ENCODE results near the gene NFATC1.

NFATC1 gene

DNA sequence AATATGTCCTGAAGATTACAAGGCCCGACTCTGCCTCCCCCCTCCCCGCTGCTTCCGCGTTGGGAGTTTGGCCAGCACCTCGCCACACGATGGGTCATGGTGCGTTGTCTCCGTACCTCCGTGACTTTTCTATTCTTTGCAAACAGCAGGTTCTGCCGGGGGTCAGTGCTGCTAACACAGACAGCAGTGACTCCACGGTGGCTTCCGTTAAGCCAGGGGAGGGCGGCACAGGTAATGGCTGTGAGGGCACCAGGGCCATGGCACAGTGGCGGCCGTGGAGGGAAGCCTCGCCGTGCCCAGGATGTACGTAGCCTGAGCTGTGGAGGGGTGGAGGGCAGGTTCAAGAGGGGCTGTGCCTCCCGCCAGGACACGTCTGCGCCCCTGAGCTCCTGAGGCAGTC is 115.5 kb downstream of the NFATC1 start:
- DNase-seq: no peak

- DNase-seq: no peak
Measured at GRCh38 chr18:79511671-79512301, 116.1 kb downstream of the NFATC1 start.

- no peak for DNase-seq
Measured at GRCh38 chr18:79512461-79513380, 117.0 kb downstream of the NFATC1 start.

- no peak for DNase-seq
Measured at GRCh38 chr18:79513381-79514081, 117.8 kb downstream of the NFATC1 start.

GRCh38 chr18:79515331-79515730 is 119.6 kb downstream of the NFATC1 start:
- DNase-seq: no peak

DNA sequence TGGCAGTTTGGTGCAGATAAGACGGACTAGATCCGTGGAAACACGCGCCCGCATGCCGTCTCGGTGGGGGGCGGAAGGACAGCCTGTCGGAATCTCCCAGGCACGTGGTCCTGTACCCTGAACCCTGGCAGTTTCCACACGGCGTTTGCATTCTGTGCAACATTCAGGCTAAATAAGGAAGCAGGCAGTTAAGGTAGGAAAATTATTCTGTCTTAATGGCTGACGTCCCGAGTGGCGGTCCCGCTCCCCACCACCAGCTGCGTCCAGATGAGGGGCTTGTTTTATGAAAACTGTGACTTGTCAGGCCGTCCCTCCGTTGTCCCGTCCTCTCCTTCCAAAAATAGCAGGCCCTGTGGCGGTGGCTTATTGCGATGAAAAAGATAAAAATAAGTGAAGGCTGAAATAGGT is 120.2 kb downstream of the NFATC1 start:
- no peak for DNase-seq

- DNase-seq: no peak
Measured at GRCh38 chr18:79516441-79516931, 120.8 kb downstream of the NFATC1 start.

DNA sequence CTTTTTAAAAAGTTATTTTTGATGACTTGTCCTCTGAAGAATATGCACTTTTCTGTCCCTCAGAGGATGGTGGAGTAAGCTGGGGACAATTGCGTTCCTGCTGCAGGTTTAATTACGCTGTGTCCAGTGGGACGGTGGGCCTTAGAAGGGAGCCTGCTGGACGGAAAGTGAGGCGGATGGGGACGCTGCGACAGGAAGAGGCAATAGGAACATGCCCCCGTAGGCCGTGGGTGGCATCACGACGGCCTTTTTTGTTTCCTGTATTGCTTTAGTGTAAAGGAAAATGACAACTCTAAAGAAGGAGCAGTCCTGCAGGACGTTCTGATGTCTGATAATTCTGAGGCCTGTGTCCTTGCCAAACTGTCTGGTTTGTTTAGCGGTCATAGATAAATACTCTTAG is 121.6 kb downstream of the NFATC1 start:
- no peak for DNase-seq

DNA sequence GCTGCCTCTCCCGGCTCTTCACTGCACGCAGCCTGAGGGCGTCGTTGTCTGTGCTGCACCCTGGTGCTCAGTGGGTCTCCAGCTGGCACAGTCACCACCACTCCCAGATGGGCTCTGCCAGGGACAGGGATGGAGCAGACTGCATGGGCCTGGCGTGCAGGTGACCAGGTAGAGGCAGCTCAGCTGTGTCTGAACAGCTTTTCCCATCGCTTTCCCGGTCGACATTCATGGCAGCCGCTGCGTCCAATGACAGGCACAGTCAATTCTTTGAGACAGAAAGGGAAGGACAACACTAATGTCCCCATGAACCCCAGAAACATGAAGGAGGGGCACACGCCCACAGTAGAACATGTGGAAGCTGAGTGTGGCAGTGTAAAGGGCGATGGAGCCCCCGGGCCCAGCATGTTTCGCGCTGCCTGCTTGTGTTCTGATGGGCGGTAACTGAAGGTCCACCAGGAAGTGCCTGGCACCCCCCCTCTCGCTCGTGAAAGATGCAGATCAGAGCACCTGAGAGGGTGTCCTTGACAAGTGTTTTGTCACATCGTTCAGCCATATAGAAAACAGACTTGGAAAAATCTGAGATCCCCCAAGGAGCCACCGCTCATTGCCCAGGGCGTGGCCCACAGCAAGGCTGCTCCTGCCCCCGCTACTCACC is 122.4 kb downstream of the NFATC1 start:
- DNase-seq: no peak

DNA sequence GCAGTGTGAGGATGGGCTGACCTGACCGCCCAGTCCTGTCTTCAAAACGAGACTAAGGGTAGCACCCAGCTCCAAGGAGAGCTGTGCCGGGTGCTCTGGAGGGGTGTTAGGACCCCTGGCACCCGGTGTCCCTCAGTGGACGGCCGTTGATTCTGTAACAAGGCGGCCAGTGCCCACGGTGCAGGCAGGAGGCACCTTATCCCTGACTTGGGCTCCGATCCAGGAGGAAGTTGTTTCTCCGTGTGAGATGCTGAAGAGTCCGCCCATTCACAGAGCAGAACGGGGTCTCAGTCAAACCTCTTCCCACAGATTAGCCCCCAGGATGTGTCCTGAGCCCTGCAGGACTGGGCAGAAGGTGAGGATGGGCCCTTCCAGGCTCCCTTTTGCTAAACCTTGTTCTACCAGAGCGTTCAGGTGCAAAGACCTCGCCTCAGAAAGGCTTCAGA is 123.0 kb downstream of the NFATC1 start:
- DNase-seq: no peak

- no peak for DNase-seq
Measured at GRCh38 chr18:79519751-79520477, 124.2 kb downstream of the NFATC1 start.

DNA sequence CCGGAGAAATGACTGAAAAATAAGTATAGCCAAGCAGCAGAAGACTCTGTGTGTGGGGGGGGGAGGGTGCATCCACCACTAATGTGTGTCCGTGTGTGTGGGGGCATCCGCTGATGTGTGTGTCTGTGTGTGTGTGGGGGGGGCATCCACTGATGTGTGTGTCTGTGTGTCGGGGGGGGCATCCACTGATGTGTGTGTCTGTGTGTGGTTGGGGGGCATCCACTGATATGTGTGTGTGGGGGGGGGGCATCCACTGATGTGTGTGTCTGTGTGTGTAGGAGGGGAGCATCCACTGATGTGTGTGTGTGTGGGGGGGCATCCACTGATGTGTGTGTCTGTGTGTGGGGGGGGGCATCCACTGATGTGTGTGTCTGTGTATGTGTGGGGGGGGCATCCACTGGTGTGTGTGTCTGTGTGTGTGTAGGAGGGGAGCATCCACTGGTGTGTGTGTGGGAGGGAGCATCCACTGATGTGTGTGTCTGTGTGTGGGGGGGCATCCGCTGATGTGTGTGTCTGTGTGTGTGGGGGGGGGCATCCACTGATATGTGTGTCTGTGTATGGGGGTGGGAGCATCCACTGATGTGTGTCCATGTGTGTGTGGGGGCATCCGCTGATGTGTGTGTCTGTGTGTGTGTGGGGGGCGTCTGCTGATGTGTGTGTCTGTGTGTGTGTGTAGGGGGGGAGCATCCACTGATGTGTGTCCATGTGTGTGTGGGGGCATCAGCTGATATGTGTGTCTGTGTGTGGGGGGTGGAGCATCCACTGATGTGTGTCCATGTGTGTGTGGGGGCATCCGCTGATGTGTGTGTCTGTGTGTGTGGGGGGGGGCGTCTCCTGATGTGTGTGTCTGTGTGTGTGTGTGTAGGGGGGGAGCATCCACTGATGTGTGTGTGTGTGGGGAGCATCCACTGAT is 125.0 kb downstream of the NFATC1 start:
- no peak for DNase-seq

DNA sequence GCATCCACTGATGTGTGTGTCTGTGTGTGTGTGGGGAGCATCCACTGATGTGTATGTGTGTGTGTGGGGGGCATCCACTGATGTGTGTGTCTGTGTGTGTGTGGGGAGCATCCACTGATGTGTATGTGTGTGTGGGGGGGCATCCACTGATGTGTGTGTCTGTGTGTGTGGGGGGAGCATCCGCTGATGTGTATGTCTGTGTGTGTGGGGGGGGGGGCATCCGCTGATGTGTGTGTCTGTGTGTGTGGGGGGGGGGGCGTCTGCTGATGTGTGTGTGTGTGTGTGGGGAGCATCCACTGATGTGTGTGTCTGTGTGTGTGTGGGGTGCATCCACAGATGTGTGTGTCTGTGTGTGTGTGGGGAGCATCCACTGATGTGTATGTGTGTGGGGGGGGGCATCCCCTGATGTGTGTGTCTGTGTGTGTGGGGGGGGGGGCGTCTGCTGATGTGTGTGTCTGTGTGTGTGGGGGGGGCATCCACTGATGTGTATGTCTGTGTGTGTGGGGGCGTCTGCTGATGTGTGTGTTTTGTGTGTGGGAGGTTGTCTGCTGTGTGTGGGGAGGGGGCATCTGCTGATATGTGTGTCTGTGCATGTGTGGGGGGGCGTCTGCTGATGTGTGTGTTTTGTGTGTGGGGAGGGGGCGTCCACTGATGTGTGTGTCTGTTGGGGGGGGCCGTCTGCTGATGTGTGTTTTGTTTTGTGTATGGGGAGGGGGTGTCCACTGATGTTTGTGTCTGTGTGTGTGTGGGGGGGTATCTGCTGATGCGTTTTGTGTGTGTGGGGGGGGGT is 125.9 kb downstream of the NFATC1 start:
- DNase-seq: no peak

DNA sequence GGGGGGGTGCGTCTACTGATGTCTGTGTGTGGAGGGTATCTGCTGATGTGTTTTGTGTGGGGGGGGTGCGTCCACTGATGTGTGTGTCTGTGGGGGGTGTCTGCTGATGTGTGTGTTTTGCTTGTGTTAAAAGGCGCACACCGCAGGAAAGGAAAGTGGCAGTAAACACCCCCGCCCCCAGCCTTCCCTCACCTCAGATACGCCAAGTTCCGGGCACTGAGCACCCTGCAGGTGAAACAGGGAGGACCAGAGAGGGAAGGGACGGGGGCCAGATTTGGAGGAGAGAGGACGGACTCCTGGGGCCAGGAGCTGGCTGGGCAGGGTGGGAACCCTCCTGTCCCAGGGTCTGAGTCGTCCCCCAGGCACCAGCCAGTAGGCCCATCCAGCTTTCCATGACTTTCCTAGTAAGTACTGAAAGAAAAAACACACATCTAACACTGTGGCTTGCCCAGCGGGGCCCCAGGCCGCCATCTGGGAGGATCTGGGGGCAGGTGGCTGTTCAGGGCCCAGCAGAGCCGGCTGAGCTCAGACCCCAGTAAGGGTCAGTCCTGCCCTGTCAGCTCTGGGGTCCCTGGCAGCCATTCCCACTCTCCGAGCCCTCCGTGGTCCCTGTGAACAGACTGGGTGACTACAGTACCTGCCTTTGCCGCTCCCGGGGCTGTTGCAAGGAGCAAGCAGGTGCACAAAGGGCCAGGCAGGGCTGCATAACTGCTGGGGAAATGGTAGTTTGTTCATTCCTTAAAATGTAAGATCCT is 126.9 kb downstream of the NFATC1 start:
- no peak for DNase-seq

GRCh38 chr18:79523206-79523735 is 127.5 kb downstream of the NFATC1 start:
- no peak for DNase-seq

DNA sequence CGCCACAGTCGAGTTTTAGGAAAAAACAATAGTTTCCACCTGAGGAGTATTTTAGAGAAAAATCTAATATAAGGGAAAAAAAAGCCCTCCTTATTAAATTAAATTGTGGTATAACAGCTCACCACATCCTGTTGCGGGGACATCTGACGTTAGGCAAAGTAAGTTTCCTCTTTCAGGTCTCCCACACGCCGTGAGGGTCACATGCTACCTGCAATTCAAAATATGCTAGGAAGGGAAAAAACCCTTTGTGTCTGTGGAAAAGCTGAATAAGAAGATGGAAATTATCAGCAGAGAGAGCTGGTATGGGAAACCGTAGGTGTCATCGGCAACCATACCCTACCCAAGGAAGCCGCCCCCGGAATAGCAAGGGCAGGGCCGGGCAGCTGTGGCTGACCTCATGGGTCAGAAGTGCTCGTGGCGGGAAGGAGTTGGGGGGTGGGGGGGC is 128.0 kb downstream of the NFATC1 start:
- DNase-seq: no peak

DNA sequence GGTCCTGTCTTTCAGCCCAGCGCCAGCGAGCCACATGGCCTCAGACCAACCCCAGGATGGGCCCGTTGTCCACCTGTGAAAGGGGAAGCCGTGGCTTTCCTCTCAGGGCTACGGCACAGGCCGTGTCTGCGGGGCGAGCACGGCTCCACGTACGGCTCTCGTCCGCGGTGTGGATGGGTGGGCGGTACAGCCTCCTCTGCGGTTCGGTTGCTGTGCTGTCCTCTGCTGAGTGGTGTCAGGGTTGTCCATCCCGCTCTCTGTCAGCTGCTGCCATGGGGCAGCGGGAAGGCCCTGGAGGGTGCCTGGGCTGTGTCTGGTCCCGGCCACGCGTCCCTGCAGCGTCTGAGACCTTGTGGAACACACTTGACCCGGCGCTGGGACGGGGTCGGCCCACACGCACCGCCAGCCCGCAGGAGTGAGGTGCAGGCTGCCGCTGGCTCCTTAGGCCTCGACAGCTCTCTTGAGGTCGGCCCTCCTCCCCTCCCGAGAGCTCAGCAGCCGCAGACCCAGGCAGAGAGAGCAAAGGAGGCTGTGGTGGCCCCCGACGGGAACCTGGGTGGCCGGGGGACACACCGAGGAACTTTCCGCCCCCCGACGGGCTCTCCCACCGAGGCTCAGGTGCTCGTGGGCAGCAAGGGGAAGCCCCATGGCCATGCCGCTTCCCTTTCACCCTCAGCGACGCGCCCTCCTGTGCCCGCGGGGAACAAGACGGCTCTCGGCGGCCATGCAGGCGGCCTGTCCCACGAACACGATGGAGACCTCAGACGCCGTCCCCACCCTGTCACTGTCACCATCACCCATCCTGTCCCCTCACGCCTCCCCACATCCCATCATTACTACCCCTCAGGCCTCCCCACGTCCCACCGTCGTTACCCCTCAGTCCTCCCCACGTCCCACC is 128.7 kb downstream of the NFATC1 start:
- no peak for DNase-seq

Measured in NCI-H345 (cell line).